Stimulated activated CD8-positive, alpha-beta memory T cell treated with anti-CD3 and anti-CD28 coated beads, Interleukin-7, amount 100 ng/mL, for 24 hours (primary cell): Measurements from ENCODE around the gene SLAMF8.

Experiments used
- DNase-seq: peaks from one replicate; pipeline ENCODE4 v3.0.0-alpha.2; 2020; ENCODE audit warnings: low read depth

SLAMF8 gene

GRCh38 chr1:159821171-159821867 lies 5.4 kb upstream of the SLAMF8 start:
- DNase-seq = no peak

DNA sequence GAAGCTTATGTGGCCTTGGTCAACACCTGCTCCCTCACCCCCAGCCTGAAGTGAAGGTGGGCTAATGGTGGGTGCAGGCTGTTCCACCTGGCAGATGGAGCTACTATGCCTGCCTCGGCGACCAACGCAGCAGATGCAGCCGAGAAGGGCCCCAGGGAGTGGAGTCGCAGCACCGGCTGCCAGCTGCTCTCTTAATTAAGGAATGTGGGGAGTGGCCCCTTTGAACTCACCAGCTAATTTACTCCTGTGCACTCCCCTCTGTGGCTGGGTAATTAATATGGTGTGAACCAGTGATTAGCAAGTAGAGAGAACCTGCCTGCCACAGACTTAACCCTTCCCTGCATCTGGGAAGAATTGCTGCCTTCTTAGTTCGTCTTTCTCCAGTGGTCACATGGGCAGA lies 3.3 kb upstream of the SLAMF8 start:
- no peak for DNase-seq

GRCh38 chr1:159825564-159825963 lies 1.1 kb upstream of the SLAMF8 start:
- DNase-seq = no peak

GRCh38 chr1:159827102-159827490 lies 423 bp downstream of the SLAMF8 start:
- no peak for DNase-seq

- DNase-seq = no peak
Measured at GRCh38 chr1:159827549-159827948, 876 bp downstream of the SLAMF8 start.

GRCh38 chr1:159828176-159828575 lies 1.5 kb downstream of the SLAMF8 start:
- no peak for DNase-seq

- no peak for DNase-seq
Measured at GRCh38 chr1:159828581-159829272, 2.1 kb downstream of the SLAMF8 start.

- DNase-seq = no peak
Measured at GRCh38 chr1:159829273-159829634, 2.6 kb downstream of the SLAMF8 start.

GRCh38 chr1:159829822-159830465 lies 3.3 kb downstream of the SLAMF8 start:
- no peak for DNase-seq

DNA sequence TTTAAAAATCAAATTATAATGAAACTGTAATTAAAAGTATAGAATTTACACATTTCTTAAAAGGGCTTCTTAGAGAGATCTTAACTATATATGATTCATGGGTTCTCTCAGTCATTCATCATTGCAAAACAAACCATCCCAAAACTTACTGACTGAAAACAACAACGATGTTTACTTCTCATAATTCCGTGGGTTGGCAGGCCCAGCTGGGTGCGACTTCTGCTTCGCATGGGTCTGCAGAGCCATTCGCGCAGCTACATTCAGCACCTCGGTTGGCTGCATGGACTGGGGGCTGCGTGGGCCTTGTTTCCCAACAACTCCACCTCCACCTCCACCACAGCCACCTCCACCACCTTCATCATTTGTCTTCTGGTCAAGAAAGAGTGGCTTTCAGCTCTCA lies 4.0 kb downstream of the SLAMF8 start:
- no peak for DNase-seq

DNA sequence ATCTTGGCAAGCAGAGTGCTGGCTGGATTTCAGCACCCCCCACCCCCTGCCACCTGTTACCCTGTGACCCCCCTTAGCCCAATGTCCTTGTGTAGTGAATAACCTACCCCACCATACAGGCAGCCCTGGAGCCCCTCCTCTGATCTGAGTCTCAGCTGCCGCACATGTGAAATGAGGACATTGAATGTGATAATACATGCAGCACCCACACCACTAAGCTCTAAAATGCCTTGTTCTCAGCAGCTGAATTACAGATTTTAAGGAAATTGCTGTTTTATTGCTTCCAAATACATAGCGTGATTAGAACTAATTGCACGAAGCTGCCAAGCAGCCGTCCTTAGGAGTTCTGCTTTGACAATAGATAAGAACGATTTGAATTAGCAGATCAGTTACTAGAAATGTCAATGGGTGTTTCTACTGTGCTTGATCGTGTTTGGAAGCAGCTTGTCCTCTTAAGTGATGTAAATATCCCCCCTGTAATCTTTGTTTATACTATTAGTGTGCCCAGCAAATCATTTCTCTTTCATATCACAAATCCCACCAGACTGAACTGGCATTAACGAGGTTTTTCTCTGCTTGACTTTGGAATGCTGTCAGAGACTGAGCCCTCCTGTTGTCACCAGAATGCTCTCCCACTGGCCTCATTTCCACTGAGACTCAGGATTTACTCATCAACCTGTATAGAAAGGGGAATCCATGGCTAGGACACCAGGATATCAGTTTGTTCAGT lies 4.9 kb downstream of the SLAMF8 start:
- DNase-seq = no peak

GRCh38 chr1:159832309-159832708 lies 5.6 kb downstream of the SLAMF8 start:
- no peak for DNase-seq

GRCh38 chr1:159835356-159835755 lies 8.7 kb downstream of the SLAMF8 start:
- DNase-seq = no peak

DNA sequence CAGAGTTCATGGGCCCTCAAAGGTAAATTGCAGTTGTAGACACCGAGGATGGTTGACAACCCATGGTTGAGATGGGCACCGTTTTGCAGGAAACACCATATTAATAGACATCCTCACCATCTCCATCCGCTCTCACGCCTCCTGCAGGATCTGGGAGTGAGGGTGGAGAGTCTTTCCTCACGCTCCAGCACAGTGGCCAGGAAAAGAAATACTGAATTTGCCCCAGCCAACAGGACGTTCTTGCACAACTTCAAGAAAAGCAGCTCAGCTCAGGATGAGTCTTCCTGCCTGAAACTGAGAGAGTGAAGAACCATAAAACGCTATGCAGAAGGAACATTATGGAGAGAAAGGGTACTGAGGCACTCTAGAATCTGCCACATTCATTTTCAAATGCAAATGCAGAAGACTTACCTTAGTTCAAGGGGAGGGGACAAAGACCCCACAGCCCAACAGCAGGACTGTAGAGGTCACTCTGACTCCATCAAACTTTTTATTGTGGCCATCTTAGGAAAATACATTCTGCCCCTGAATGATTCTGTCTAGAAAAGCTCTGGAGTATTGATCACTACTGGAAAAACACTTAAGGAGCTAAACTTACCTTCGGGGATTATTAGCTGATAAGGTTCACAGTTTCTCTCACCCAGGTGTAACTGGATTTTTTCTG lies 9.3 kb downstream of the SLAMF8 start:
- no peak for DNase-seq

- no peak for DNase-seq
Measured at GRCh38 chr1:159838715-159839114, 12.0 kb downstream of the SLAMF8 start.

- DNase-seq = no peak
Measured at GRCh38 chr1:159839116-159839849, 12.6 kb downstream of the SLAMF8 start.

DNA sequence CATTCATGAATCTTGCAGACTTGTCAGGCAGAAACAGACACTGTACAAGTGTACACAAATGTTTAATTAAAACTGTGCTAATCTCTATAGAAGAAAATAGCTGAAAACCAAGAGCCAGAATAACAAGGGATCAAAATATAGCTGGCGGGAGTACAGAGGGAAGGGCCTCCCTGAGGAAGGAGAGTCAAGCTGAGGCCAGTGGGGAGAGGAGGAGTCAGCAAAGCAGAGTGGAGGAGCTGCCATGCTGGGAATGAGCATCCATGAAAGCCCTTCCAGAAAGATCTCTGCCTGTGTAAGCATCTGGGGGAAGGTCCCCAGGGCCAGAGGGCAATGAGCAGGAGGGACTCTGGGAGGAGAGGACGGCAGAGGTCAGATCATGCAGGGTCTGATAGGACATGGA lies 15.1 kb downstream of the SLAMF8 start:
- no peak for DNase-seq

DNA sequence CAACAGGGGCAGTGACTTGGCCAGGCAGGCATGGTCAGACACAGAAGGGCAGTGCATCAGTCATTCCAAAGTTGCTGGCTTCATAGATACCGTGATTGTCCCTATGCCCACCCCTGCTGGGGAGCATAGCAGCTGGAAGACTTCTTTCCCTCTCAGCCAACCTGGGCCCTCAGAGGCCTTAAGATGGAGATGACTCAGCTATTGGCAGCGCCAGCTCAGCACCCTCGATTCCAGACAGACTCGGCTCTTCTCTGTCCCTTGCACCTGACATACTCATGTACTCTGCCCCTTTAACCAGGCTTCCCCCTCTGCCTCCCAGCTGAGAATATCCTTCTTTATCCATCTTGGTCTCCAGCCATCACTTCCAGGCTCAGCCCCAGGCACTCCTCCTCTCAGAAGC lies 16.8 kb downstream of the SLAMF8 start:
- DNase-seq = no peak

DNA sequence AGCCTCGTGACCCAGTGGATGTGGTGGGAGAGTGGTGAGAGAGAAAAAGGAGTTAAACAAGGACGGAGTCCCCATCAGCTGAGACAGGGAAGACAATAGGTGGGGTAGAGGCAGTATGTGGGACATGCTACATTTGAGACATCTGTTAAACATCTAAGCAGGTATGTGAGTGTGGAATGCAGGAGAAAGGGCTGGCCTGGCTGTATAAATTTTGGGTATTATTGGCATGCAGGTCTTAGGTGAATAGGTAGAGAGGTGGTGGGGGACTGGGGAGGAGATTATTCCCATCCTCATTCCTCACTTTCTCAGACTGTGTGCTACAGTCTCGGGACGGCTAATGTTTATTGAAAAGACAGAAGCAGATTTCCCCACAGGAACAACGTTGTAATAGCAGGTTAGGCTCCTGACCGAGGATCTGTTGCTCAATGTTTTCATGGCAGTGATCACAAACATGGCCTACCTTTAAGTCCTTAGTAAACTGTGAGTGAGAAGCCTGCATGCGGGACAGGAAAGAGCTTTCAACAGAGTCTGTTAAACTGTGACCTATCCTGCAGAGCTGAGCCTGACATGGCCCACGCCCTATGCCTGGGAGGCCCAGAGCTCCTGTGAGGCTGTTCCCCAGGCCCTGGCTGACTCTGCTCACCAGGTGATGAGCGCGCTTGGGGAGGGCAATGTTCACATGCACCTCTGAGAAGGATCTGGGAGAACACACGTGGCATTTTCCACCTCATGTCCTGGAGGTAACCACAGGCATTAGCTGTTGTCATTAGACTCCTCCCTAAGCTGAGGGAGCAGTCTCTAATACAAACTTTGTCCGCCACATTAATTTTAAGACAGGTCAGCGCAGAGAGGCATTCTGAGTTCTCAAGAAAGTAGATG lies 19.3 kb downstream of the SLAMF8 start:
- DNase-seq = no peak

DNA sequence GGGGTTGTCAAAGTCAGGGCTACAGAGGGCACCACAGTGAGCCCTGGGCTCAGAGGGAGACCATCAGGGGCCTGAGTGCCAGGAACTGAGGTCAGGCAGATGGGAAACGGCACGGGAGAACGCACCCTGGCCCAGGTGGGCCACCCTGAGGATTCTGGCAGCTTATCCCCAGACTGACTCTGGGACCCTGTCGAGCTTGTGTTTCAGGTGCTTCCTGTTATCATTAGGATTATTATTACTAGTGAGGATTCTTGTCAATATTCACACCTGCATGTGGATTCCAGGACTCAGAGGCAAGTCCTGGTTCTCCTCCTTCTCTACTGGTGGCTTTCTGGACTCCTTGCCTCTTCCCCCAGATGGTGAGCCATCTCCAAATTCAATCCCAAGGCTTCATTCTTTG lies 20.6 kb downstream of the SLAMF8 start:
- no peak for DNase-seq

GRCh38 chr1:159848326-159848725 lies 21.7 kb downstream of the SLAMF8 start:
- DNase-seq = no peak
